ENCODE measurements around the gene LHX4. TPM values are rescaled to one million over a fixed set of nuclear protein-coding genes. Genes with fewer than 3 reads are reported as not detected.

Gene LHX4
- total and polyA plus RNA-seq, 2 of the 8 experiments (the other 6 are each of a cell fraction or from before 2014, with no cell fraction given): 0.85 to 4.9 TPM

GRCh38 chr1:180221462-180221861, 8.6 kb upstream of the LHX4 start:
- no peak overlapping the region for H3K4me2 ChIP-seq (ENCODE audit: insufficient read depth in 1 of 2, low read depth in 2 of 2, low read length in 2 of 2)
- no peak overlapping the region for H2AFZ ChIP-seq (ENCODE audit: low read length)
- no peak overlapping the region for H3K27ac ChIP-seq (ENCODE audit: low read depth, low read length)
- H3K9ac ChIP-seq (replicated peaks in 1 of 4; ENCODE audit: extremely low read depth in 1 of 4, low read depth in 3 of 4, low read length in 3 of 4): no peak overlapping the region
- no peak overlapping the region for H4K91ac ChIP-seq (replicated peaks; ENCODE audit: insufficient read length, low read length)
- no peak overlapping the region for H3K4ac ChIP-seq (replicated peaks; ENCODE audit: insufficient read length, low read depth, low read length)
- H2BK5ac ChIP-seq (ENCODE audit: low read depth, low read length): no peak overlapping the region
- H3K4me1 ChIP-seq (replicated peaks in 1 of 4; ENCODE audit: control insufficient read depth in 3 of 4, insufficient read depth in 4 of 4, low read length in 3 of 4): no peaks in the 10 kb centered on the region
- DNase-seq (ENCODE audit: low read depth in 1 of 2, low spot score in 2 of 2) (no peak), FAIRE-seq (no peak)
- no peak overlapping the region for H2BK120ac ChIP-seq (replicated peaks; ENCODE audit: low read depth, low read length)
- ChIA-PET CTCF (ENCODE audit: partially characterized antibody) (interaction anchor here (0.6 to 12.4 kb wide), 9 partner anchors 8 to 53 kb away, joined by 3 to 149 read pairs (median 4); no protein-coding TSS in a partner anchor), POLR2A (ENCODE audit: partially characterized antibody) (interaction anchor here (1.2 to 6.0 kb wide), 5 partner anchors 10 to 27 kb away, joined by 5 to 26 read pairs (median 6); partner anchors contain the start of gene LHX4)
- no peaks in the 10 kb centered on the region for H3K36me3 ChIP-seq (ENCODE audit: control insufficient read depth in 2 of 4, insufficient read depth in 4 of 4, low read length in 3 of 4)
- H2AK5ac ChIP-seq (ENCODE audit: low read depth, low read length): no peak overlapping the region
- H3K9me3 ChIP-seq (ENCODE audit: insufficient read depth in 2 of 2, low read depth in 1 of 2, low read length in 1 of 2): no peaks in the 10 kb centered on the region
- H4K20me1 ChIP-seq (replicated peaks in 1 of 2; ENCODE audit: control insufficient read depth in 1 of 2, insufficient read depth in 2 of 2, low read length in 2 of 2): no peaks in the 10 kb centered on the region
- H3K23me2 ChIP-seq (ENCODE audit: low read depth, low read length): no peaks in the 10 kb centered on the region
- no peak overlapping the region for H4K8ac ChIP-seq (ENCODE audit: extremely low read depth, insufficient read depth, low read length)
- H3K27me3 ChIP-seq (replicated peaks in 1 of 4; ENCODE audit: control insufficient read depth in 3 of 4, extremely low read depth in 1 of 4, insufficient read depth in 3 of 4, low read length in 3 of 4): peaks cover 0 to 6% (median 4%) of the 10 kb centered on the region in 4 experiments; a peak in 4 of 7 replicates
- H2BK12ac ChIP-seq (ENCODE audit: low read depth, low read length): no peak overlapping the region
- H3K56ac ChIP-seq (replicated peaks; ENCODE audit: insufficient read length, low read depth, low read length): no peak overlapping the region
- H3K18ac ChIP-seq (ENCODE audit: extremely low read depth, low read length): no peak overlapping the region
- H2BK20ac ChIP-seq (ENCODE audit: low read length): no peak overlapping the region
- no peak overlapping the region for H4K5ac ChIP-seq (ENCODE audit: insufficient read length, low read depth, low read length)
- H3K23ac ChIP-seq (ENCODE audit: insufficient read length): no peak overlapping the region
- no peak overlapping the region for H3K4me3 ChIP-seq (ENCODE audit: extremely low read depth in 1 of 4, insufficient read depth in 2 of 4, low read depth in 3 of 4, low read length in 4 of 4)
- 84% methylated on average over 6 of the region's 6 CpGs; no CpG with 5 or more reads in 1 of the 2 experiments for WGBS, 2 experiments (ENCODE audit: extremely low coverage in 1 of 2, insufficient coverage in 1 of 2, insufficient read length in 1 of 2, insufficient replicate concordance in 2 of 2, low coverage in 1 of 2, low lambda C conversion rate in 2 of 2, missing lambda C conversion rate in 1 of 2)
- H2BK15ac ChIP-seq (ENCODE audit: low read length): no peak overlapping the region
- H3K79me2 ChIP-seq (ENCODE audit: control insufficient read depth in 1 of 2, insufficient read depth in 2 of 2, low read length in 2 of 2): no peaks in the 10 kb centered on the region
- H3K79me1 ChIP-seq (ENCODE audit: low read depth, low read length): no peaks in the 10 kb centered on the region
- H3K14ac ChIP-seq (ENCODE audit: insufficient read length): no peak overlapping the region
- TF ChIP-seq SIRT6 (IDR thresholded peaks at IDR 0.05; ENCODE audit: low read length) (no peak), SAP30 (IDR thresholded peaks at IDR 0.05; ENCODE audit: insufficient read depth, insufficient replicate concordance, low read length) (no peak), GTF2F1 (IDR thresholded peaks at IDR 0.05; ENCODE audit: borderline replicate concordance, low read depth, low read length) (no peak), SRF (IDR thresholded peaks at IDR 0.05; ENCODE audit: low read depth, low read length) (no peak), PHF8 (conservative IDR thresholded peaks at IDR 0.05; ENCODE audit: low read depth, low read length) (no peak), HDAC2 (IDR thresholded peaks at IDR 0.05; ENCODE audit: borderline replicate concordance in 1 of 2, low read depth in 2 of 2, low read length in 2 of 2) (no peak), BRCA1 (IDR thresholded peaks at IDR 0.05; ENCODE audit: low read depth, low read length) (no peak), CTCF (IDR thresholded peaks at IDR 0.05; ENCODE audit: control extremely low read depth in 1 of 3, insufficient read depth in 1 of 3, low read depth in 1 of 3, low read length in 3 of 3) (no peak), SP4 (IDR thresholded peaks at IDR 0.05; ENCODE audit: low read length) (no peak), KDM4A (IDR thresholded peaks at IDR 0.05; ENCODE audit: low read depth, low read length, severe bottlenecking) (no peak), CHD2 (IDR thresholded peaks at IDR 0.05; ENCODE audit: low read length) (no peak)

Measured in H1 (cell line).